ENCODE data around the gene ZNF70. TPM values are rescaled to one million over a fixed set of nuclear protein-coding genes. Genes with fewer than 3 reads are reported as not detected.
A peak's percentile ranks its signal among the peaks of the same experiment; 100 is the strongest.

Gene ZNF70
- total and polyA plus RNA-seq, 2 of the 13 experiments (the other 11 are each of a cell fraction or from before 2014, with no cell fraction given) = 0.62 to 3.6 TPM

DNA sequence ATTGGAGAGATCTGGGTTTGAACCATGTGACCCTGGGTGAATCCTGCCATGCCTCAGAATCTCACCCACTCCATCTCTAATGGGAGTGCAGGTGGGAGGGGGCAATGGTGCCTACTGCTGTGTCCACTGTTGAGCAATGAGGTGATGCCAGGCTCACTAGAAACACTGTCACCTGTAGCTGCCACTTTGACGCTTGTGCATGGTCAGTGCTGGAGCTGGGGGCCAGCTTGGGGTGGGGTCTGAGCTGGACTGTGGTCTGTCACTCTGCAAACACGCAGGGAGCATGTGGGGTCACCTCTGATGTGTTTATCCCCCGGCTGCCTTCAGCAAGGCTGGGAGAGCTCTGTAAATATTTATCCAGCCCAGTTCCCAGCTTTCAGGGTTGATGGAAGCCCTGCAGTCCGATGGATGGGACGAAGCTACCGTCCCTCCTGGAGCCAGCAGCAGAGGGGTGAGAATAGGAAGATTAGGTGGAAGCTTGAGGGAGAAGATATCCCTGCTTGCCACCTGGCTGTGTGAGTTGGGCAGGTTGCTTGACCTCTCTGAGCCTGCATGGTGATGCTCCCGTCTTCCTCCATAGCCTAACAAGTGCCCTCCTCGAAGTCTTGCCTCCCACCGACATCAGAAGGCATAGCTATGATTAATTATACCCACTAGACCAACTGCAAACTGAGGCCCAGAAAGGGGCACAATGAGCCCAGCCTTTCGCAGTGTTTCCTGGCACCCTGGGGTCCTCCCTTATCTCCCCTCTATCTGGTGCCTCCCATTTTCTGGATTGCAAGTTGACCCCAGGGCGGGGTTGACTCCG lies 23.4 kb upstream of the ZNF70 start (continued):
- TF ChIP-seq, protein P1, sequence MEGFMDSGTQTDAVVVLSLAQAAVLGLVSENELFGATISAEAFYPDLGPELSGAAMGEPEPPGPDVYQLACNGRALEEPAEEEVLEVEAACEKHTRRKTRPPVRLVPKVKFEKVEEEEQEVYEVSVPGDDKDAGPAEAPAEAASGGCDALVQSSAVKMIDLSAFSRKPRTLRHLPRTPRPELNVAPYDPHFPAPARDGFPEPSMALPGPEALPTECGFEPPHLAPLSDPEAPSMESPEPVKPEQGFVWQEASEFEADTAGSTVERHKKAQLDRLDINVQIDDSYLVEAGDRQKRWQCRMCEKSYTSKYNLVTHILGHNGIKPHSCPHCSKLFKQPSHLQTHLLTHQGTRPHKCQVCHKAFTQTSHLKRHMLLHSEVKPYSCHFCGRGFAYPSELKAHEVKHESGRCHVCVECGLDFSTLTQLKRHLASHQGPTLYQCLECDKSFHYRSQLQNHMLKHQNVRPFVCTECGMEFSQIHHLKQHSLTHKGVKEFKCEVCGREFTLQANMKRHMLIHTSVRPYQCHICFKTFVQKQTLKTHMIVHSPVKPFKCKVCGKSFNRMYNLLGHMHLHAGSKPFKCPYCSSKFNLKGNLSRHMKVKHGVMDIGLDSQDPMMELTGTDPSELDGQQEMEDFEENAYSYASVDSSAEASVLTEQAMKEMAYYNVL (CRISPR knock-in tag; IDR thresholded peaks at IDR 0.05; ENCODE audit: borderline replicate concordance) = no peak
- TF ChIP-seq, protein P2, sequence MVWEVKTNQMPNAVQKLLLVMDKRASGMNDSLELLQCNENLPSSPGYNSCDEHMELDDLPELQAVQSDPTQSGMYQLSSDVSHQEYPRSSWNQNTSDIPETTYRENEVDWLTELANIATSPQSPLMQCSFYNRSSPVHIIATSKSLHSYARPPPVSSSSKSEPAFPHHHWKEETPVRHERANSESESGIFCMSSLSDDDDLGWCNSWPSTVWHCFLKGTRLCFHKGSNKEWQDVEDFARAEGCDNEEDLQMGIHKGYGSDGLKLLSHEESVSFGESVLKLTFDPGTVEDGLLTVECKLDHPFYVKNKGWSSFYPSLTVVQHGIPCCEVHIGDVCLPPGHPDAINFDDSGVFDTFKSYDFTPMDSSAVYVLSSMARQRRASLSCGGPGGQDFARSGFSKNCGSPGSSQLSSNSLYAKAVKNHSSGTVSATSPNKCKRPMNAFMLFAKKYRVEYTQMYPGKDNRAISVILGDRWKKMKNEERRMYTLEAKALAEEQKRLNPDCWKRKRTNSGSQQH (CRISPR knock-in tag; IDR thresholded peaks at IDR 0.05; ENCODE audit: low read depth) = 0 out of 2 replicates have a peak, but pooled peaks have one; percentile 33
- TF ChIP-seq, protein P3, sequence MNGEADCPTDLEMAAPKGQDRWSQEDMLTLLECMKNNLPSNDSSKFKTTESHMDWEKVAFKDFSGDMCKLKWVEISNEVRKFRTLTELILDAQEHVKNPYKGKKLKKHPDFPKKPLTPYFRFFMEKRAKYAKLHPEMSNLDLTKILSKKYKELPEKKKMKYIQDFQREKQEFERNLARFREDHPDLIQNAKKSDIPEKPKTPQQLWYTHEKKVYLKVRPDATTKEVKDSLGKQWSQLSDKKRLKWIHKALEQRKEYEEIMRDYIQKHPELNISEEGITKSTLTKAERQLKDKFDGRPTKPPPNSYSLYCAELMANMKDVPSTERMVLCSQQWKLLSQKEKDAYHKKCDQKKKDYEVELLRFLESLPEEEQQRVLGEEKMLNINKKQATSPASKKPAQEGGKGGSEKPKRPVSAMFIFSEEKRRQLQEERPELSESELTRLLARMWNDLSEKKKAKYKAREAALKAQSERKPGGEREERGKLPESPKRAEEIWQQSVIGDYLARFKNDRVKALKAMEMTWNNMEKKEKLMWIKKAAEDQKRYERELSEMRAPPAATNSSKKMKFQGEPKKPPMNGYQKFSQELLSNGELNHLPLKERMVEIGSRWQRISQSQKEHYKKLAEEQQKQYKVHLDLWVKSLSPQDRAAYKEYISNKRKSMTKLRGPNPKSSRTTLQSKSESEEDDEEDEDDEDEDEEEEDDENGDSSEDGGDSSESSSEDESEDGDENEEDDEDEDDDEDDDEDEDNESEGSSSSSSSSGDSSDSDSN (CRISPR knock-in tag; IDR thresholded peaks at IDR 0.05) = peak; percentile 54; the same call in 1 of the 2 replicates
- no peak for TF ChIP-seq ZNF224 (CRISPR knock-in tag; IDR thresholded peaks at IDR 0.05)
- TF ChIP-seq, protein P4, sequence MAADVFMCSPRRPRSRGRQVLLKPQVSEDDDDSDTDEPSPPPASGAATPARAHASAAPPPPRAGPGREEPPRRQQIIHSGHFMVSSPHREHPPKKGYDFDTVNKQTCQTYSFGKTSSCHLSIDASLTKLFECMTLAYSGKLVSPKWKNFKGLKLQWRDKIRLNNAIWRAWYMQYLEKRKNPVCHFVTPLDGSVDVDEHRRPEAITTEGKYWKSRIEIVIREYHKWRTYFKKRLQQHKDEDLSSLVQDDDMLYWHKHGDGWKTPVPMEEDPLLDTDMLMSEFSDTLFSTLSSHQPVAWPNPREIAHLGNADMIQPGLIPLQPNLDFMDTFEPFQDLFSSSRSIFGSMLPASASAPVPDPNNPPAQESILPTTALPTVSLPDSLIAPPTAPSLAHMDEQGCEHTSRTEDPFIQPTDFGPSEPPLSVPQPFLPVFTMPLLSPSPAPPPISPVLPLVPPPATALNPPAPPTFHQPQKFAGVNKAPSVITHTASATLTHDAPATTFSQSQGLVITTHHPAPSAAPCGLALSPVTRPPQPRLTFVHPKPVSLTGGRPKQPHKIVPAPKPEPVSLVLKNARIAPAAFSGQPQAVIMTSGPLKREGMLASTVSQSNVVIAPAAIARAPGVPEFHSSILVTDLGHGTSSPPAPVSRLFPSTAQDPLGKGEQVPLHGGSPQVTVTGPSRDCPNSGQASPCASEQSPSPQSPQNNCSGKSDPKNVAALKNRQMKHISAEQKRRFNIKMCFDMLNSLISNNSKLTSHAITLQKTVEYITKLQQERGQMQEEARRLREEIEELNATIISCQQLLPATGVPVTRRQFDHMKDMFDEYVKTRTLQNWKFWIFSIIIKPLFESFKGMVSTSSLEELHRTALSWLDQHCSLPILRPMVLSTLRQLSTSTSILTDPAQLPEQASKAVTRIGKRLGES (CRISPR knock-in tag; IDR thresholded peaks at IDR 0.05; ENCODE audit: borderline replicate concordance) = no peak
- TF ChIP-seq ZNF781 (CRISPR knock-in tag; IDR thresholded peaks at IDR 0.05; ENCODE audit: borderline replicate concordance, not compliant biosample characterization) = no peak
- TF ChIP-seq YY1 (IDR thresholded peaks at IDR 0.05; ENCODE audit: insufficient read depth, insufficient replicate concordance, low read depth, low read length) = no peak
- TF ChIP-seq, protein P5, sequence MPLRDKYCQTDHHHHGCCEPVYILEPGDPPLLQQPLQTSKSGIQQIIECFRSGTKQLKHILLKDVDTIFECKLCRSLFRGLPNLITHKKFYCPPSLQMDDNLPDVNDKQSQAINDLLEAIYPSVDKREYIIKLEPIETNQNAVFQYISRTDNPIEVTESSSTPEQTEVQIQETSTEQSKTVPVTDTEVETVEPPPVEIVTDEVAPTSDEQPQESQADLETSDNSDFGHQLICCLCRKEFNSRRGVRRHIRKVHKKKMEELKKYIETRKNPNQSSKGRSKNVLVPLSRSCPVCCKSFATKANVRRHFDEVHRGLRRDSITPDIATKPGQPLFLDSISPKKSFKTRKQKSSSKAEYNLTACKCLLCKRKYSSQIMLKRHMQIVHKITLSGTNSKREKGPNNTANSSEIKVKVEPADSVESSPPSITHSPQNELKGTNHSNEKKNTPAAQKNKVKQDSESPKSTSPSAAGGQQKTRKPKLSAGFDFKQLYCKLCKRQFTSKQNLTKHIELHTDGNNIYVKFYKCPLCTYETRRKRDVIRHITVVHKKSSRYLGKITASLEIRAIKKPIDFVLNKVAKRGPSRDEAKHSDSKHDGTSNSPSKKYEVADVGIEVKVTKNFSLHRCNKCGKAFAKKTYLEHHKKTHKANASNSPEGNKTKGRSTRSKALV (CRISPR knock-in tag; IDR thresholded peaks at IDR 0.05) = peak; percentile 79
- TF ChIP-seq, protein P6, sequence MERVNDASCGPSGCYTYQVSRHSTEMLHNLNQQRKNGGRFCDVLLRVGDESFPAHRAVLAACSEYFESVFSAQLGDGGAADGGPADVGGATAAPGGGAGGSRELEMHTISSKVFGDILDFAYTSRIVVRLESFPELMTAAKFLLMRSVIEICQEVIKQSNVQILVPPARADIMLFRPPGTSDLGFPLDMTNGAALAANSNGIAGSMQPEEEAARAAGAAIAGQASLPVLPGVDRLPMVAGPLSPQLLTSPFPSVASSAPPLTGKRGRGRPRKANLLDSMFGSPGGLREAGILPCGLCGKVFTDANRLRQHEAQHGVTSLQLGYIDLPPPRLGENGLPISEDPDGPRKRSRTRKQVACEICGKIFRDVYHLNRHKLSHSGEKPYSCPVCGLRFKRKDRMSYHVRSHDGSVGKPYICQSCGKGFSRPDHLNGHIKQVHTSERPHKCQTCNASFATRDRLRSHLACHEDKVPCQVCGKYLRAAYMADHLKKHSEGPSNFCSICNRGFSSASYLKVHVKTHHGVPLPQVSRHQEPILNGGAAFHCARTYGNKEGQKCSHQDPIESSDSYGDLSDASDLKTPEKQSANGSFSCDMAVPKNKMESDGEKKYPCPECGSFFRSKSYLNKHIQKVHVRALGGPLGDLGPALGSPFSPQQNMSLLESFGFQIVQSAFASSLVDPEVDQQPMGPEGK (CRISPR knock-in tag; IDR thresholded peaks at IDR 0.05) = peak; percentile 97
- TF ChIP-seq, protein P7, sequence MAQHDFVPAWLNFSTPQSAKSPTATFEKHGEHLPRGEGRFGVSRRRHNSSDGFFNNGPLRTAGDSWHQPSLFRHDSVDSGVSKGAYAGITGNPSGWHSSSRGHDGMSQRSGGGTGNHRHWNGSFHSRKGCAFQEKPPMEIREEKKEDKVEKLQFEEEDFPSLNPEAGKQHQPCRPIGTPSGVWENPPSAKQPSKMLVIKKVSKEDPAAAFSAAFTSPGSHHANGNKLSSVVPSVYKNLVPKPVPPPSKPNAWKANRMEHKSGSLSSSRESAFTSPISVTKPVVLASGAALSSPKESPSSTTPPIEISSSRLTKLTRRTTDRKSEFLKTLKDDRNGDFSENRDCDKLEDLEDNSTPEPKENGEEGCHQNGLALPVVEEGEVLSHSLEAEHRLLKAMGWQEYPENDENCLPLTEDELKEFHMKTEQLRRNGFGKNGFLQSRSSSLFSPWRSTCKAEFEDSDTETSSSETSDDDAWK (CRISPR knock-in tag; IDR thresholded peaks at IDR 0.05) = no peak
- no peak for TF ChIP-seq RFX1 (IDR thresholded peaks at IDR 0.05)
- TF ChIP-seq HMG20A (CRISPR knock-in tag; IDR thresholded peaks at IDR 0.05; ENCODE audit: borderline replicate concordance) = peak; percentile 69
